Hepatocyte (in vitro differentiated cells): ENCODE measurements around the gene SNAPC2. TPM values are rescaled to one million over a fixed set of nuclear protein-coding genes. Genes with fewer than 3 reads are reported as not detected.

ENCODE experiments used
- DNase-seq: peaks from one replicate; pipeline ENCODE4 v3.0.0-alpha.2; 2016; ENCODE audit warnings: low spot score
- H2AFZ ChIP-seq: fragments of 200-600 bp; sonication (generic); 2 replicates; pipeline ENCODE4 v1.6.0; 2016; ENCODE audit warnings: antibody characterized with exemption, mild to moderate bottlenecking
- H3K27ac ChIP-seq: fragments of 200-600 bp; sonication (generic); 2 replicates; pipeline ENCODE4 v1.5.1; 2016; ENCODE audit warnings: mild to moderate bottlenecking
- H3K27me3 ChIP-seq: fragments of 200-600 bp; sonication (generic); 2 replicates; pipeline ENCODE4 v1.6.1; 2016
- H3K36me3 ChIP-seq: fragments of 200-600 bp; sonication (generic); replicated peaks from 2 replicates; pipeline ENCODE4 v1.5.1; 2016; ENCODE audit warnings: low read depth; ENCODE audit not compliant: insufficient read depth
- H3K4me1 ChIP-seq: fragments of 200-600 bp; sonication (generic); 2 replicates; pipeline ENCODE4 v1.5.1; 2016; ENCODE audit warnings: mild to moderate bottlenecking, moderate library complexity; ENCODE audit not compliant: insufficient read depth
- H3K4me2 ChIP-seq: fragments of 200-600 bp; sonication (generic); 2 replicates; pipeline ENCODE4 v1.6.0; 2016
- H3K4me3 ChIP-seq: fragments of 200-600 bp; sonication (generic); 2 replicates; pipeline ENCODE4 v1.5.1; 2016; ENCODE audit warnings: mild to moderate bottlenecking
- H3K79me2 ChIP-seq: fragments of 200-600 bp; sonication (generic); 2 replicates; pipeline ENCODE4 v1.6.0; 2017; ENCODE audit warnings: mild to moderate bottlenecking
- H3K9me2 ChIP-seq: fragments of 200-600 bp; sonication (generic); replicated peaks from 2 replicates; pipeline ENCODE4 v1.6.0; 2017; ENCODE audit warnings: mild to moderate bottlenecking; ENCODE audit not compliant: insufficient read depth
- H3K9me3 ChIP-seq: fragments of 200-600 bp; sonication (generic); 2 replicates; pipeline ENCODE4 v1.5.1; 2016; ENCODE audit warnings: low read depth, mild to moderate bottlenecking
- H4K20me1 ChIP-seq: fragments of 200-600 bp; sonication (generic); 2 replicates; pipeline ENCODE4 v1.6.0; 2016; ENCODE audit warnings: mild to moderate bottlenecking; ENCODE audit not compliant: insufficient read depth, poor library complexity, severe bottlenecking
- EZH2 ChIP-seq: fragments of 200-600 bp; sonication (generic); IDR thresholded peaks from 2 replicates; pipeline ENCODE4 v1.6.1; 2016; ENCODE audit warnings: antibody characterized with exemption, mild to moderate bottlenecking, borderline replicate concordance
- EZH2phosphoT487 ChIP-seq: fragments of 200-600 bp; sonication (generic); IDR thresholded peaks from one replicate; pipeline ENCODE4 v1.6.1; 2018; ENCODE audit warnings: antibody characterized with exemption, mild to moderate bottlenecking, low read depth, moderate library complexity; ENCODE audit not compliant: unreplicated experiment, severe bottlenecking
- WGBS: methylation state at CpG from one replicate; pipeline ENCODE4 v1.1.6; 2016; ENCODE audit warnings: low lambda C conversion rate; ENCODE audit errors: missing lambda C conversion rate; 5-methylcytosine and 5-hydroxymethylcytosine counted together
- polyA plus RNA-seq: library from polyadenylated mRNA; unstranded; fragments of >200 nt; fragmentation: Nextera tagmentation; extraction: Ambion mirVana; gene quantifications from 2 replicates; pipeline ENCODE4 v1.2.1, GENCODE V29; 2016
- total RNA-seq: library from RNA; depleted of rRNA; stranded (reverse); fragments of >200 nt; gene quantifications from 2 replicates; pipeline ENCODE4 v1.2.3, GENCODE V29; 2014
- TF ChIP-seq, protein P1 (sequence below): fragments of 200-600 bp; sonication (generic); IDR thresholded peaks from 2 replicates; pipeline ENCODE4 v1.5.1; 2016; ENCODE audit warnings: antibody characterized with exemption, mild to moderate bottlenecking; ENCODE audit not compliant: poor library complexity

Gene SNAPC2
- total and polyA plus RNA-seq, 2 experiments from 2014 or later: 11.8 to 17.5 TPM

DNA sequence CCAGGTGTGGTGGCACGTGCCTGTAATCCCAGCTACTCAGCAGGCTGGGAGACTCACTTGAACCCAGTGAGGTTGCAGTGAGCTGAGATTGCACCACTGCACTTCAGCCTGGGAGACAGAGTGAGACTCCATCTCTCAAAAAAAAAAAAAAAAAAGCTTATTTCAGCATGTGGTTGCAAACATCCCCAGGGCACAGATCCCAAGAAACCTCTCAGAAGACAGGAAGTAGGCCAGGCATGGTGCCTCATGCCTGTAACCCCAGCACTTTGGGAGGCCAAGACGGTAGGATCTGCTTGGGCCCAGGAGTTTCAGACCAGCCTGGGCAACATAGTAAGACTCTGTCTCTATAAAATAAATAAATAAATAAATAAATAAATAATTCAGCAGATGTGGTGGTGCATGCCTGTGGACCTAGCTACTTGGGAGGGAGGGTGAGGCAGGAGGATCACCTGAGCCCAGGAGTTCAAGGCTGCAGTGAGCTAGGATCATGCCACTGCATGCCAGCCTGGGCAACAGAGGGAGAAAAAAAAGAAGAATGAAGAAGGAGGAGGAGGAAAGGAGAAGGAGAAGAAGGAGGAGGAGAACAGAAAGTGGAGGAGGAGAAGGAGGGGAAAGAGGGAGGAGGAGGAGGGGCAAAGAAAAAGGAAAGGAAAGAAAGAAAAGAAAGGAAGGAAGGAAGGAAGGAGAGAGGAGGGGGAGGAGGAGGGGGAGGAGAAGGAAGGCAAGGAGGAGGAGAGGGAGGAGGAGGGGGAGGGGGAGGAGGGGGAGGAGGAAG lies 36.2 kb upstream of the SNAPC2 start:
- Histone ChIP-seq H4K20me1 (no peaks in the 10 kb centered on the region), H3K79me2 (peaks cover 2% of the 10 kb centered on the region), H3K4me2 (no peak overlapping the region), H3K27me3 (no peaks in the 10 kb centered on the region), H3K4me3 (no peak overlapping the region), H3K9me2 (no peaks in the 10 kb centered on the region), H2AFZ (no peak overlapping the region), H3K4me1 (peaks cover 5% of the 10 kb centered on the region), H3K9me3 (no peaks in the 10 kb centered on the region), H3K36me3 (no peaks in the 10 kb centered on the region), H3K27ac (no peak overlapping the region)
- 81% methylated on average over 2 of the region's 2 CpGs for WGBS
- no peak for DNase-seq
- TF ChIP-seq, protein P1, sequence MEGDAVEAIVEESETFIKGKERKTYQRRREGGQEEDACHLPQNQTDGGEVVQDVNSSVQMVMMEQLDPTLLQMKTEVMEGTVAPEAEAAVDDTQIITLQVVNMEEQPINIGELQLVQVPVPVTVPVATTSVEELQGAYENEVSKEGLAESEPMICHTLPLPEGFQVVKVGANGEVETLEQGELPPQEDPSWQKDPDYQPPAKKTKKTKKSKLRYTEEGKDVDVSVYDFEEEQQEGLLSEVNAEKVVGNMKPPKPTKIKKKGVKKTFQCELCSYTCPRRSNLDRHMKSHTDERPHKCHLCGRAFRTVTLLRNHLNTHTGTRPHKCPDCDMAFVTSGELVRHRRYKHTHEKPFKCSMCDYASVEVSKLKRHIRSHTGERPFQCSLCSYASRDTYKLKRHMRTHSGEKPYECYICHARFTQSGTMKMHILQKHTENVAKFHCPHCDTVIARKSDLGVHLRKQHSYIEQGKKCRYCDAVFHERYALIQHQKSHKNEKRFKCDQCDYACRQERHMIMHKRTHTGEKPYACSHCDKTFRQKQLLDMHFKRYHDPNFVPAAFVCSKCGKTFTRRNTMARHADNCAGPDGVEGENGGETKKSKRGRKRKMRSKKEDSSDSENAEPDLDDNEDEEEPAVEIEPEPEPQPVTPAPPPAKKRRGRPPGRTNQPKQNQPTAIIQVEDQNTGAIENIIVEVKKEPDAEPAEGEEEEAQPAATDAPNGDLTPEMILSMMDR: no peak
- TF ChIP-seq EZH2: no peak
- TF ChIP-seq EZH2phosphoT487: no peak

DNA sequence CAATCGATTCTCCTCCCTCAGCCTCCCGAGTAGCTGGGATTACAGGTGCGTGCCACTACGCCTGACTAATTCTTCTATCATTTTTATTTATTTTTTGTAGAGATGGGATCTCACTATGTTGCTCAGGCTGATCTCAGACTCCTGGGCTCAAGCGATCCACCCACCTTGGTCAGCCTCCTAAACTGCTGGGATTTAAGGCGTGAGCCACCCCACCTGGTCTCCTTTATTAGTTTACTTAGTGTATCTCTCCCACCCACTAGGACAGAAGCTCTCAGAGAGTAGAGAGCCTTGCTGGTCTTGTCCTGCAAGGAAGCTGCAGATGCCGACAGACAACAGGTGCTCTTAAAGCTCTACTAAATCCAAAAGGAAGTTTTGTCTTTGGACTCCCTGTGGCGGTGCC lies 34.3 kb upstream of the SNAPC2 start:
- TF ChIP-seq EZH2 (no peak), EZH2phosphoT487 (no peak)
- TF ChIP-seq, protein P1: no peak
- H3K36me3 ChIP-seq: no peaks in the 10 kb centered on the region
- no peak for DNase-seq
- no peaks in the 10 kb centered on the region for H3K9me3 ChIP-seq
- H3K4me1 ChIP-seq: peaks cover 5% of the 10 kb centered on the region
- no peaks in the 10 kb centered on the region for H3K27me3 ChIP-seq
- H3K4me3 ChIP-seq: no peak overlapping the region
- no peak overlapping the region for H3K4me2 ChIP-seq
- no peak overlapping the region for H3K27ac ChIP-seq
- H3K79me2 ChIP-seq: peaks cover 2% of the 10 kb centered on the region
- no peaks in the 10 kb centered on the region for H3K9me2 ChIP-seq
- no peaks in the 10 kb centered on the region for H4K20me1 ChIP-seq
- 79% methylated on average over 8 of the region's 8 CpGs for WGBS
- H2AFZ ChIP-seq: no peak overlapping the region

GRCh38 chr19:7887408-7888144 lies 32.6 kb upstream of the SNAPC2 start:
- Histone ChIP-seq H3K4me1 (peaks cover 5% of the 10 kb centered on the region), H3K36me3 (no peaks in the 10 kb centered on the region), H3K9me2 (no peaks in the 10 kb centered on the region), H3K27me3 (no peaks in the 10 kb centered on the region), H3K79me2 (peaks cover 2% of the 10 kb centered on the region), H3K4me3 (no peak overlapping the region), H4K20me1 (no peaks in the 10 kb centered on the region), H3K27ac (no peak overlapping the region), H2AFZ (peak overlapping the region; percentile 21), H3K9me3 (no peaks in the 10 kb centered on the region), H3K4me2 (peak overlapping the region; percentile 99)
- 82% methylated on average over 16 of the region's 16 CpGs for WGBS
- TF ChIP-seq, protein P1: no peak
- no peak for TF ChIP-seq EZH2phosphoT487
- TF ChIP-seq EZH2: no peak
- DNase-seq: no peak
